Gastroesophageal sphincter (tissue), 4 donors: ENCODE measurements around the gene YTHDF1. TPM values are rescaled to one million over a fixed set of nuclear protein-coding genes. Genes with fewer than 3 reads are reported as not detected.

Source experiments
- ATAC-seq: fragments of 150-250 bp; one replicate; pipeline ENCODE4 v1.9.1; 2016; ENCODE audit warnings: mild to moderate bottlenecking, moderate library complexity
- H3K27ac ChIP-seq, 4 donors: fragments of 200-600 bp; sonication (generic) in 3 of 4; 1 replicate in 3 of 4; 2 replicates in 1 of 4; pipeline ENCODE4 v1.5.1; 2016 to 2019
- H3K27me3 ChIP-seq: fragments of 200-600 bp; sonication (generic); one replicate; pipeline ENCODE4 v1.5.1; 2019
- H3K36me3 ChIP-seq, 2 donors: fragments of 200-600 bp; sonication (generic); one replicate each; pipeline ENCODE4 v1.5.1; 2019; ENCODE audit warnings: control low read depth in 1 of 2
- H3K4me1 ChIP-seq, 3 donors: fragments of 200-600 bp; sonication (generic); 1 replicate in 2 of 3; 2 replicates in 1 of 3; pipeline ENCODE4 v1.5.1; 2016 to 2019; ENCODE audit warnings: control low read depth in 2 of 3
- H3K4me3 ChIP-seq, 2 donors: fragments of 200-600 bp; sonication (generic); one replicate each; pipeline ENCODE4 v1.5.1; 2019; ENCODE audit warnings: mild to moderate bottlenecking in 1 of 2, moderate library complexity in 1 of 2
- H3K9me3 ChIP-seq, 3 donors: fragments of 200-600 bp; sonication (generic); one replicate each; pipeline ENCODE4 v1.5.1; 2017 to 2019; ENCODE audit warnings: control low read depth in 2 of 3
- EP300 ChIP-seq: sonication (generic); formaldehyde crosslinking; IDR thresholded peaks from one replicate; pipeline ENCODE4 v1.6.1; 2017; ENCODE audit warnings: antibody characterized with exemption, mild to moderate bottlenecking
- POLR2A ChIP-seq, 2 donors: fragments of 450-650 bp; IDR thresholded peaks; one replicate each; pipeline ENCODE4 v1.6.1; 2017; ENCODE audit warnings: antibody characterized with exemption in 2 of 2, mild to moderate bottlenecking in 2 of 2, moderate library complexity in 1 of 2
- POLR2AphosphoS5 ChIP-seq: sonication (generic); formaldehyde crosslinking; IDR thresholded peaks from one replicate; pipeline ENCODE4 v1.6.1; 2017; ENCODE audit warnings: antibody characterized with exemption
- WGBS, 2 donors: methylation state at CpG; one replicate each; pipeline ENCODE4 v1.1.5; 2018; ENCODE audit warnings: low coverage in 1 of 2; 5-methylcytosine and 5-hydroxymethylcytosine counted together
- total RNA-seq, 4 donors: library from RNA; depleted of rRNA; stranded (reverse); fragments of >200 nt; gene quantifications; one replicate each; pipeline ENCODE4 v1.1.0, GENCODE V29; 2016
- TF ChIP-seq, protein P1 (sequence below), 4 experiments: fragments of 200-600 bp in 2 of 4; fragments of 450-650 bp in 2 of 4; sonication (generic) in 1 of 4; IDR thresholded peaks; one replicate each; pipeline ENCODE4 v1.5.1; 2017 to 2019; ENCODE audit warnings: antibody characterized with exemption in 4 of 4, mild to moderate bottlenecking in 2 of 4, moderate library complexity in 2 of 4

Gene YTHDF1
- total RNA-seq, 4 donors from 2014 or later = 20.2 to 35.8 (median 34.2) TPM

DNA sequence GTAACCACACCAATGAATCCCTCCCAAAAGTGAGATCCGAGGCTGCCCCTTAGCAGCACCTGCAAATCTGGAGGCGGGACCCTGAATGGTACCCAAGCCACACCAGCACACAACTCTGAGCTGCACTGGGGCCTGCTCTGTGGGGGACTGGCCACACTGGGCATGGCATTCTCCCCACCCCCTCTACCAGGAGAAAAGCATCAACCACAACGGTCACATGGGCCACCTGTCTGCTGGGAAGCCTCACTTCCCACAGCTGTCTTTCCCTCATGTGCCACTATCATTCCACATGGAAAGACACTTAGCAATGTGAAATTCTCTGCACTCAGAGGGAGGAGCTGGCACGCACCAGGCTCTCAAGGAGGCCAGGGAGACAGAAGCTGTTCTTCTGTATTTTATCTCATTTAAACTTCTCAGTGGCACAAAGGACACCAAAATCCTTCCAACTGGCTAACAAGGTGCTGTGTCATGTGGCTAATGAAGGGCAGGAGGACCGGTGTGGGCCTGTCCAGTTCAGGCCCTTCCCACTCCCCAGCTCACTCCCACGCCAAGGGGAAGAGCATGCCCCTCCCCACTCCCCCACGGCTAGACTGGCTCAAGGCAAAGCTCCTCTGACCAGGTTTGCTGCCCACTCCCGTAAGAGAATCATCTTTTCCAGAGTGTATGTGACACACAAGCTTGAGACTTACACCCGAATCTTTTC lies 19.0 kb downstream of the YTHDF1 start:
- 77 to 83% methylated on average over 1 to 7 of the region's 9 CpGs for WGBS, 2 donors
- no peak overlapping the region for H3K4me3 ChIP-seq
- TF ChIP-seq, protein P1, sequence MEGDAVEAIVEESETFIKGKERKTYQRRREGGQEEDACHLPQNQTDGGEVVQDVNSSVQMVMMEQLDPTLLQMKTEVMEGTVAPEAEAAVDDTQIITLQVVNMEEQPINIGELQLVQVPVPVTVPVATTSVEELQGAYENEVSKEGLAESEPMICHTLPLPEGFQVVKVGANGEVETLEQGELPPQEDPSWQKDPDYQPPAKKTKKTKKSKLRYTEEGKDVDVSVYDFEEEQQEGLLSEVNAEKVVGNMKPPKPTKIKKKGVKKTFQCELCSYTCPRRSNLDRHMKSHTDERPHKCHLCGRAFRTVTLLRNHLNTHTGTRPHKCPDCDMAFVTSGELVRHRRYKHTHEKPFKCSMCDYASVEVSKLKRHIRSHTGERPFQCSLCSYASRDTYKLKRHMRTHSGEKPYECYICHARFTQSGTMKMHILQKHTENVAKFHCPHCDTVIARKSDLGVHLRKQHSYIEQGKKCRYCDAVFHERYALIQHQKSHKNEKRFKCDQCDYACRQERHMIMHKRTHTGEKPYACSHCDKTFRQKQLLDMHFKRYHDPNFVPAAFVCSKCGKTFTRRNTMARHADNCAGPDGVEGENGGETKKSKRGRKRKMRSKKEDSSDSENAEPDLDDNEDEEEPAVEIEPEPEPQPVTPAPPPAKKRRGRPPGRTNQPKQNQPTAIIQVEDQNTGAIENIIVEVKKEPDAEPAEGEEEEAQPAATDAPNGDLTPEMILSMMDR (IDR thresholded peaks at IDR 0.05) = no peak
- TF ChIP-seq POLR2AphosphoS5 (no peak), POLR2A (IDR thresholded peaks at IDR 0.05) (no peak), EP300 (no peak)
- H3K4me1 ChIP-seq = peaks cover 0 to 55% (median 0%) of the 10 kb centered on the region in 3 donors
- no peak overlapping the region for H3K27ac ChIP-seq
- H3K36me3 ChIP-seq = peaks cover 0 to 54% of the 10 kb centered on the region in 2 donors
- no peaks in the 10 kb centered on the region for H3K9me3 ChIP-seq
- no peaks in the 10 kb centered on the region for H3K27me3 ChIP-seq
- no peak for ATAC-seq

GRCh38 chr20:63194797-63195173 lies 21.1 kb downstream of the YTHDF1 start:
- Histone ChIP-seq H3K36me3 (peaks cover 0 to 33% of the 10 kb centered on the region in 2 donors), H3K27ac (no peak overlapping the region), H3K9me3 (no peaks in the 10 kb centered on the region), H3K27me3 (no peaks in the 10 kb centered on the region), H3K4me3 (no peak overlapping the region), H3K4me1 (peaks cover 0 to 33% (median 0%) of the 10 kb centered on the region in 3 donors)
- 86 to 87% methylated on average over 2 to 4 of the region's 4 CpGs for WGBS, 2 donors
- no peak for ATAC-seq
- TF ChIP-seq, protein P1 (IDR thresholded peaks at IDR 0.05) = no peak
- TF ChIP-seq POLR2A (IDR thresholded peaks at IDR 0.05) (no peak), EP300 (no peak), POLR2AphosphoS5 (no peak)

DNA sequence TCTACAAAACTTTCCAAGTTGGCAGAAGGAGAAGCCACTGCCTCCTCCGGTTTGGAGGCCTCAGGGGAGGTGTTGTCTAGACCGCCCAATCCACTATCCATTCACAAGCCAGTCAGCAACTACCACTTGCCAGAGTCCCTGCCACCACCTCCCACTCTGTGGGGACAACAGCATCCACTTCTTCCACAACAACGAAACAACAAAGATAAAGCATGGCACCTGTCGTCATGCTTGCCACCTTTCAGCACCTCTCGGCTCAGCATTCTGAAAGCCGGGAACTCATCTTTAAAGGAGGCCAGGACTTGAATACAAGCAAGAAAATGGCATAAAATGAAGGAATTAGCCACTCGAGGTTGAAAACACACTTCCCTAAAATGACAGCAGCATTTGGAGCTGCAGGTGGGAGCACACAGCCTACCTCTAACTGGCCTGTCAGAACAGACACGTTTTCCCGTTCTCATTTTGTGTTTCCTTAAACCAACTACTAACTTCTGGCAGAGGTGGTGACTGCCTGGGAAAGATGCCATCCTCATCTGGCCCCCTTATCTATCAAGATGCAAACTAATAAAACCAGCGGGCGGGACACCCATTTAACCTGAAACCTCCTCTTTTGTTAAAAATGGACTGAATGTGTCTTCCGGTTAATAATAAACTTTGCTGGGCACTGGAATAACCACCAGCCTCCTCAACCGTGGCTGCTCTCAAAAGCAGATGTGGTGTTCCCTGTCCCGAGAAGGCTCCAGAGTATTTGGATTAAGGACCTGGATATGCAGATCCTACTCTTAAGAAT lies 21.7 kb downstream of the YTHDF1 start:
- Histone ChIP-seq H3K27ac (no peak overlapping the region), H3K4me1 (peaks cover 0 to 27% (median 0%) of the 10 kb centered on the region in 3 donors), H3K9me3 (no peaks in the 10 kb centered on the region), H3K4me3 (no peak overlapping the region), H3K36me3 (peaks cover 0 to 28% of the 10 kb centered on the region in 2 donors), H3K27me3 (no peaks in the 10 kb centered on the region)
- ATAC-seq = no peak
- WGBS, 2 donors = 63 to 88% methylated on average over 6 to 12 of the region's 14 CpGs
- TF ChIP-seq, protein P1 (IDR thresholded peaks at IDR 0.05) = no peak
- TF ChIP-seq POLR2A (IDR thresholded peaks at IDR 0.05) (no peak), POLR2AphosphoS5 (no peak), EP300 (no peak)

- WGBS, 2 donors = 100% methylated on average over 1 of the region's 21 CpGs; no CpG with 5 or more reads in 1 of the 2 donors
- H3K27ac ChIP-seq = no peak overlapping the region
- H3K9me3 ChIP-seq = no peaks in the 10 kb centered on the region
- no peak overlapping the region for H3K4me3 ChIP-seq
- H3K4me1 ChIP-seq = peaks cover 0 to 13% (median 0%) of the 10 kb centered on the region in 3 donors
- ATAC-seq = no peak
- TF ChIP-seq POLR2A (IDR thresholded peaks at IDR 0.05) = no peak
- no peak for TF ChIP-seq POLR2AphosphoS5
- TF ChIP-seq, protein P1 (IDR thresholded peaks at IDR 0.05) = no peak
- no peak for TF ChIP-seq EP300
- no peaks in the 10 kb centered on the region for H3K27me3 ChIP-seq
- H3K36me3 ChIP-seq = peaks cover 0 to 28% of the 10 kb centered on the region in 2 donors
These were observed 23.2 kb downstream of the YTHDF1 start for GRCh38 chr20:63192721-63193120.
